ENCODE measurements around the gene MPG.

DNA sequence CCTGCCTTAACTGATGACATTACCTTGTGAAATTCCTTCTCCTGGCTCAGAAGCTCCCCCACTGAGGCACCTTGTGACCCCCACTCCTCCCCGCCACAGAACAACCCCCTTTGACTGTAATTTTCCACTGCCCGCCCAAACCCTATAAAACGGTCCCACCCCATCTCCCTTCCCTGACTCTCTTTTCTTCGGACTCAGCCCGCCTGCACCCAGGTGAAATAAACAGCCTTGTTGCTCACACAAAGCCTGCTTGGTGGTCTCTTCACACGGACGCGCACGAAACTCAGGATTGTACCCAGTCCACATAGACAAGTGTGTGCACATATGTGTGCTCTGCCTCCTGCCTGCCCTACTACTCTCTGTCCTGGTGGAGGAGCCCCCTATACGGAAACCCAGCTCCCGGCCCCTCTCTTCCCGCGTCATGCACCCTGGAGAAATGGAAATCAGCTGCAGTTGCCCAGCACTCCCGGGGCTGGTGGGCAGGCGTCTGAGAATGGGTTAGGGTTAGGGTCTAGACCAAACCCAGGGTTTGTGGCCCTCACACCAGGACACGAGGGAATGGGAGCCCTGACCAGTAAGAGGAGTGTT, 3.2 kb upstream of the MPG start:
- TF ChIP-seq, protein P1, sequence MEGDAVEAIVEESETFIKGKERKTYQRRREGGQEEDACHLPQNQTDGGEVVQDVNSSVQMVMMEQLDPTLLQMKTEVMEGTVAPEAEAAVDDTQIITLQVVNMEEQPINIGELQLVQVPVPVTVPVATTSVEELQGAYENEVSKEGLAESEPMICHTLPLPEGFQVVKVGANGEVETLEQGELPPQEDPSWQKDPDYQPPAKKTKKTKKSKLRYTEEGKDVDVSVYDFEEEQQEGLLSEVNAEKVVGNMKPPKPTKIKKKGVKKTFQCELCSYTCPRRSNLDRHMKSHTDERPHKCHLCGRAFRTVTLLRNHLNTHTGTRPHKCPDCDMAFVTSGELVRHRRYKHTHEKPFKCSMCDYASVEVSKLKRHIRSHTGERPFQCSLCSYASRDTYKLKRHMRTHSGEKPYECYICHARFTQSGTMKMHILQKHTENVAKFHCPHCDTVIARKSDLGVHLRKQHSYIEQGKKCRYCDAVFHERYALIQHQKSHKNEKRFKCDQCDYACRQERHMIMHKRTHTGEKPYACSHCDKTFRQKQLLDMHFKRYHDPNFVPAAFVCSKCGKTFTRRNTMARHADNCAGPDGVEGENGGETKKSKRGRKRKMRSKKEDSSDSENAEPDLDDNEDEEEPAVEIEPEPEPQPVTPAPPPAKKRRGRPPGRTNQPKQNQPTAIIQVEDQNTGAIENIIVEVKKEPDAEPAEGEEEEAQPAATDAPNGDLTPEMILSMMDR (IDR thresholded peaks at IDR 0.05; ENCODE audit: insufficient read depth, low read depth, low read length) = no peak
- TF ChIP-seq EZH2 (IDR thresholded peaks at IDR 0.05; ENCODE audit: insufficient read depth, low read length) = no peak
